ENCODE data around the gene ICAM5. TPM values are rescaled to one million over a fixed set of nuclear protein-coding genes. Genes with fewer than 3 reads are reported as not detected.
"Not testable (repeated sequence)": the region's sequence is repeated elsewhere in the genome, so short reads cannot be mapped to it uniquely, and the experiment has no call there.

Gene ICAM5
- total RNA-seq, 1 donor from 2014 or later = 0.30 TPM

DNA sequence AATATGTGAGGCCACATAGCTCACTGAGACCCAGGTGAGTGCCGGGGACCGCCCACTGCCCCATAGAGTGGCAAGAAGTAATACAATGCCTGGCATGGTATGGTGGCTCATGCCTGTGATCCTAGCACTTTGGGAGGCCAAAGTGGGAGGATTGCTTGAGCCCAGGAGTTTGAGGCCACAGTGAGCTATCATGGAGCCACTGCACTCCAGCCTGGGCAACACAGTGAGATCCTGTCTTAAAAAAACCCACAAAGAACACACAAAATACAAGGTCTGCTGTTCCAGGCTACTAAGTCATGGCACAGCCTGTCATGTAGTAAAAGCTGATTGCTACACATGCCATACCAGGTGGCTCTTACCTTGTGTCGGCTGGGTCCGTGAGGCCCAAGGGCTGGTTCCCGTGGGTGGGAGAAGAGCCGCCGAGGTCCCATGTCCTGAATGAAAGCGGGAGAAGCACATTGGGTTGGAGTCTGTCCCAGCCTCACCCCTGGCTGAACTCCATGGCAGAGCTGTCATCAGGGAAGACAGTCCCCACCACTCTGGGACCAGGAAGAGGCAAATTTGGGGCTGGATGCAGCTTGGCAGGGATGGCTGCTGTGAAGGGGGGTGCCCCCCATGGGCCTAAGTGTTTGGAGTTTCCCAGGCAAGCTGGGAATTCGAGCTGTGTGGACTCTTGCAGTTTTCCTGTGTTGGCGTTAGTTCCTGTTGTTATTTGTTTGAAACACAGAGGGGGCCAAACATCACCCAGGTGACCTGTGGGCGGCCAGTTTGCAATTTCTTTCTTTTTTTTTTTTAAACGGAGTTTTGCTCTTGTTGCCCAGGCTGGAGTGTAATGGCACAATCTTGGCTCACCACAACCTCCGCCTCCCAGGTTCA is 29.3 kb downstream of the ICAM5 start:
- no peak for ATAC-seq
- no peak for DNase-seq (ENCODE audit: low spot score)

DNA sequence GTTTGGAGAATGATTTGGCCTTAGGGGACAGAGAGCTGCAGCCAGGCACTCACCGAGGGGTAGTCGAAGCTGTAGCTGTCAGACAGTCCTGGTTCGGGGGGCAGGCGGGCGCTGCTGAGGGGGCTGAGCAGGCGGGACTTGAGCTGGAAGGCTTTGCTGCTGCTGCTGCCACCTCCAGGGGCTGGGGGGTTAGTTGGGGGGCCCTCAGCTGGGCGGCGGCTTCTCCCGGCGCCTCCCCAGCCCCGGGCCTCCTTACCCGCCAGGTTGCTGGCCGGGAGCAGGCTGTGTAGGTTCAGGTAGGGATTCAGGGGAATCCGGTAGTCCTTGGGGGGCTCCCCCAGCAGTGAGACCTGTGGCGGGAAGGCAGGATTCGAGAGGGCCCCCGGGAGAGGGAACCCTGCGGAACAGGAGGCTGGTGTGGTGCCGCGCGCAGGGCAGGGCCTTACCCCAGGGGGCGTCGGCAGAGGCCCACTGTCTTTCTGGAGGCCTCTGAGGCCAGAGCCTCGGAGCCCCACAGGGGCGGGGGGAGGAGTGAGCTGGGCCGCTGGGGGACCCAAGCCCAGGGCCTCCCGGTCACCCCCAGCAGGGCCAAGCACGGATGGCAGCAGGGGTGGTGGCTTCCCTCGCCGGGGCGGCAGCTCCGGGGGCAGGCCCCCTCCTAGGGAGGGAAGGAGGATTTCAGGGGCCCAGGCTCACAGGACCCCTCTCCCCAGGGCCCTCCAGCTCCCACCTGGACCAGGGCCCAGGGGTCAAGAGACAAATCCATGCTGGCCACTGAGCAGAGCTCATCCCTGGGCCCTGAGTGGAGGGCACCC is 31.1 kb downstream of the ICAM5 start:
- no peak for DNase-seq (ENCODE audit: low spot score)
- ATAC-seq = no peak

DNA sequence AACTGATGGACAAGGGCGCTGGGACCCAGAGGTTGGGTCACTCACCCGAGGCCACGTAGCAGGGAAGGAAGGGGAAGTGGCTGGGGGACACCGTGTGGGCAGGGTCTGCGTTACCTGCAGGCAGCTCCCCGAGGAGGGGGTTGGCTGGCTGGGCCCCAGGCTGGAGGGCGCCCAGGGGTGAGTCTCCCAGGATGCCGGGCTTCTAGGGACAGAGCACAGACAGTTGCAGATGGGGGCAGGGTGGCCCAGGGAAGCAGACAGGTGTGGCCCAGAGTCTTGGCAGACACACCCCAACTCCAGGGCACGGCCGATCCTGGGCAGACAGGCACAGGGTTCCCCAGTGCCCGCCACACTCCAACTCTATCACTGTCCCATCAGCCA is 31.7 kb downstream of the ICAM5 start:
- ATAC-seq (no peak), DNase-seq (ENCODE audit: low spot score) (no peak)

DNA sequence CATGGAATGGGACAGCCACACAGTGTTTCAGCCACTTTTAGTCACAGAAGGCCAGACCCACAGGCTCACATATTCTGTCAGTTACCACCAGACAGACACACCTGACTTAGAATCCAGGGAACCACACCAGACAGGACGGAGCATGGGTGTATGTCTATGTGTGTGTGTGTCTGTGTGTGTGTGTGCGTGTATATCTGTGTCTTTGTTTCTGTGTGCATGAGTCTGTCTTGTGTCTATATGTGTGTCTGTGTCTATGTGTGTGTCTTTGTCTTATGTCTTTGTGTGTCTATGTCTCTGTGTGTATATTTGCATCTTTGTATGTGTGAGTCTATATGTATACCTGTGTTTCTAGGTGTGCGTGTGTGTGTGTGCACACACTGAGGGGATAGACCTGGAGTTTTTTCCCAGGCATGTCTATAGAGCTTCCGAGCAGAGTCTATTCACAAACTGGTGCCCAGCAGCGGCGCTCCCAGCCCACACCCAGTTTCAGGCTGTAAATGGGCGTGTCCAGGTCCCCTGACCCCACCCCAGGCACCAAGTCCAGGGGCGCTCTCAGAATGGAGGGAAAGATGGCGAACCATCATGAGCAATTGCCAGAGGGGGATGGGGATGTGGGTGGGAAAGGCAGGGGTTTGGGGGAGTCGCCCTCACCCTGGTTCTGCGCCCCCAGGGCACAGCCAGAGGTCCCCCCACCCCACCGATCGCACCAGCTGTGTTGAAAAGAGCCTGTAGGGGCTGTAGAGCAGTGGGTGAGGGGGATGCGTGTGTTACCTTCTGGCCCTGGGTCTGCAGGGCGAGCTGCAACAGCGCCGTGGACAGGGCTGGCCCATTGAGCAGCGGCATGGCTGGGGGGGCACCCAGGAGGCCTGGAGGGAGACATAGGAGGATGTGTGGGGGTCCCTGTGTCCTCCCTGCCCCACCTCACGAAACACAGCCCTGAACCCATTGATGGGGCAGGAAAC is 32.4 kb downstream of the ICAM5 start:
- DNase-seq (ENCODE audit: low spot score) (no peak), ATAC-seq (no peak)

DNA sequence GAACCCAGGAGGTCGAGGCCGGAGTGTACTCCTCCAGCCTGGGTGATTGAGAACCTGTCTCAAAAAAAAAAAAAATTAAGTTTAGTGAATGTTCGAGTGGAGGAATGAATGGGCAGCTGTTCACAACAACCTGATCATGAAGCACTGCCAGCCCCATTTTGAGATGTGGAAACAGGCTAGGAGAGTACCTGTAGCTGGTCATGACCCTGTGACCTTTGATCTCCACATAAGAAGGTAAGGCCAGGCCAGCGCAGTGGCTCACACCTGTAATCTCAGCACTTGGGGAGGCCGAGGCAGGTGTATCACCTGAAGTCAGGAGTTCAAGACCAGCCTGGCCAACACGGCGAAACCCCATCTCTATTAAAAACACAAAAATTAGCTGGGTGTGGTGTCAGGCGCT is 36.0 kb downstream of the ICAM5 start:
- DNase-seq (ENCODE audit: low spot score) = no peak
- peak; percentile 68 for ATAC-seq

DNA sequence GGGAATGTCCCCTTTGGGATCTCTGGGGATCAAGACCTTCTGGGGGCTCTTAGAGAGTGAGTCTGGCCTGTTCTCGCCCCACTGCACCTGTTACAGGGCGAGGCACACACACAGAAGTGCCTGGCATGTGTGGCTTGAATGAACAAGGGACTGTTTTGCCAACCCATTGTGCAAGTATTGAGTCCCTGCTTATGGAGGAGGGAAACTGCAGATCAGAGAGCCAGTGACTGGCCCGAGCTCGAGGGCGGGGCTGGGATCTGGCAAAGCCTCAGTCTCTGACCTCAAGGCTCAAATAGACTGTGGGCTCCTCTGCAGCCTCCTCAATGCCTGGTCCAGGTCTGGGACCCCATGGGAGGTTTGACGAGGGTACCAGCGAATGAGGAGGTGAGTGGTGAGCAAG is 38.0 kb downstream of the ICAM5 start:
- peak; percentile 83 for ATAC-seq
- peak; percentile 70 for DNase-seq (ENCODE audit: low spot score)

DNA sequence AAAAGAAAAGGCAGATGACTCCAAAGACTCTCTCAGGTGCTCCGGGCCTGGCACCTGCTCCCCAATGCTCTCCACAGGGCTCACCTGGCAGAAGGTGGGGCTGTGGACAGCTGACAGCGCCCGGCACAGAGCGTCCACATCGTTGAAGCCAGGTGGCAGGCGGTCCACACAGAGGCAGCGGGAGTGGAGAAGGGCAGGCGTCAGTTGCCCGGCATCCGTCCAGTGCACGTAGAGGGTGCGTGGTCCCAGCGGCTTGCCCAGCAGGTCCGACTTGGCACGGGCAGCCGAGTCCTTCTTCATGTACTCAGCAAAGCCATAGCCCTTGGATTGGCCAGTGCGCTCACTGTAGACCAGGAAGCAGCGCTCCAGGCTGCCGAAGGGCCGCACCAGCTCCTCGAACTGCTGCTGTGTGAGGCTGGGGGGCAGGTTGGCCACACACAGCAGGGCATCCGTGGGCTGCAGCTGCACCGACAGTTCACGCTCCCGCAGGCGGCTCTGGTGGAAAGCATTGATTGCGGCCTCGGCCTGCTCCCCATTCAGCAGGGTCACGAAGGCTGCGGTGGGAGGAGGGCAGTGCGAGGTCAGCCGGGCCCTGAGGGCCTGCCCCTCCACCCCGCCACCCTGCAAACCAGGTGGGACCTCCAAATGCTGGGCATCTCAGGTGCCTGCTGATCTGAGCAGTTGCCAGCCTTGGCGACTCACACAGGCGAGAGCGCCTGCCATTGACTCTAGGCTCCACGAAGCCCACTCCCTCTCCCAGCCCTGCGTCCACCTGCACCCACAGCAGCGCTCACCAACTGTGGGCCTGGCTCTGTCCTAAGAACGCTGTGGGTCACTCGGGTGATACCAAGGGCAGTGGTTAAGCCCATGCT is 39.0 kb downstream of the ICAM5 start:
- DNase-seq (ENCODE audit: low spot score) (no peak), ATAC-seq (no peak)

DNA sequence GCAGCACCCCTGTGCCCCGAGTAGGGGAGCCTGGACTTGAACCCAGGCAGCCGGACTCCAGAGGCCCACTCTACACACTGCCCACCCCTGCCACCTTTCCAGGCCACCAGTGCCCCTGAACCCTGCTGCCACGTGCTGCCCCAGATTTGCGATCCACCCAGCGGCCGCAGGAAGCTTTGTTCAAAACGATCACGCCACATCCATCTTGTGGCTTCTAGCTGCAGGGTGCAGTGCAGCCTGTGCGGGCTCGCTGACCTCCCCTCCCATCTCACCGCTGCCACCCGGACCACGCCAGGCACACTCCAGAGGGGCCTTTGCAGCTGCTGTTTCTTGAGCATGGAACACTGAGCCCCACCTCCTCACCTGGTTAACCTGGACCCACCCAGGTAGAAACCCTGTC is 39.8 kb downstream of the ICAM5 start:
- DNase-seq (ENCODE audit: low spot score) = no peak
- no peak for ATAC-seq

DNA sequence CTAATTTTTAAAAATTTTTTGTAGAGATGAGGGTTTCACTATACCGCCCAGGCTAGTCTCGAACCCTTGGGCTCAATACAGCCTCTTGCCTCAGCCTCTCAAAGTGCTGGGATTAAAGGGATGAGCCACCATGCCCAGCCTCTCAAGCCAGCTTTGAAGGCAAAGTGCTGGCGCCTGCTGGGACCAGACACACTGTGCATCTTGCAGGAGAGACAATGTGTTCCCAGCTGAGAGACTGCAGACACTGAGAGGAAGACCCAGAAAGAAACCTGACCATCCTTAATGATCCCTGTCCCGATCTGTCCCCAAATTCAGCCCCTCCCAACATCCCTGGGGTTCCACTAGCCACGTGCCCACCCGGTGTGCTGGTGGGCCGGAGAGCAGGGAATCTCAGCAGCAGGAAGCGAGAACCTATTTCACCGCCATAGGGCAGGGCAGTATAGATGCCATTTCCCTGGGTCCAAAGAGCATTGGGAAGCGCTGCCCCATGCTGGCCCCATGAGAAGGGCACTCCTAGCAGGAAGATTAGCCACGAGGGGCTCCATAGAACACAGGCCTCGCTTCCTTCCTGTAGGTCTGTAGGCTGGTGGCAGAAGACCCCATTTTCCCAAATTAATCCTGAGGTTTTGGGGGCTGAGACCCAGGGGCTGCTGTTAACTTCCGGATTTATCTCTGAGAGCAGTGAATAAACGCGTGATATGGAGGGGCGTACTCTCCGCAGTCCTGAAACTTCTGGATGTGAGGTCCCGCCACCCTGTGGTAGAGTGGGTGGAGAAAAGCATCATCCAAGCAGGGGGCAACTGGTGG is 42.6 kb downstream of the ICAM5 start:
- no peak for DNase-seq (ENCODE audit: low spot score)
- no peak for ATAC-seq

DNA sequence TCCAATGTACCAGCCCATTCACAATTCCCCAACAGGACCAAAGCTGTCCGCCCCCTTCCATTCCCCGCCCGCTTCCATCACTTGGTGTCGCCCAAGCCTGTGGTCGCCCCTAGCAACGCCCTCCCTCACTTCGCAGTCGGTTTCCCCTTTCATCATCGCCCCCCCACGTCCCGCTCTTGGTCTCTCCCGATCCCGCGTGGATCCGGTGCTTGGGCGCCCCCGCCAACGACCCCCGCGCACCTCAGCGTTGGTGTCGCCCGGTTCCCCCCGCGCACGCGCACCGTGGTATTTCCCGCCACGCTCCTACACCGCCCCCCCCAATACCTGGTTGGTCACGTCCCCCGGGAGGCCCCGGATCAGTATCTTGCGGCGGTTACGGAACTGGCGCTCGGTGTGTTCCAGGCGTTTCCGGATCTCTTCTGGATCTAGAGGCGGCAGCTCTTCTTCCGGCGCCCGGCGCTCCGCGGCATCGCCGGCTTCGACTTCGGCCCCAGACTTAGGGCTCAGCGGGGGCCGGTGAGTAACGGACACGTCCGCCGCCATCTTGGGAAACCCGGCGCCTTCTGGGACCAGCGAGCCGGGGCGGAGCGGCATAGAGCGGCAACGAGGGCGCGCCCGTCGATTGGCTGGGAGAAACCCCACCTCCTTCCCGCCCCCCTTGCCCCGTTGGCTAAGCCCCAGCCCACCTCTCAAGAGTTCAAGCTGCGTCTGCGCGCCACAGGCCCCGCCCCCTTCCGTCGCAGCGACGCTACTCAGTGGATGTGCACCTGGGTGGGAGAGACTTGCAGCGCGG is 43.4 kb downstream of the ICAM5 start, which contains the start of gene RAVER1:
Gene RAVER1, minus strand, starts transcription at position 565 of the 793 bp plus-strand sequence. Its CDS starts 22 bp downstream, at position 543.
- DNase-seq (ENCODE audit: low spot score) = peak; percentile 98
- peak; percentile 73 for ATAC-seq

DNA sequence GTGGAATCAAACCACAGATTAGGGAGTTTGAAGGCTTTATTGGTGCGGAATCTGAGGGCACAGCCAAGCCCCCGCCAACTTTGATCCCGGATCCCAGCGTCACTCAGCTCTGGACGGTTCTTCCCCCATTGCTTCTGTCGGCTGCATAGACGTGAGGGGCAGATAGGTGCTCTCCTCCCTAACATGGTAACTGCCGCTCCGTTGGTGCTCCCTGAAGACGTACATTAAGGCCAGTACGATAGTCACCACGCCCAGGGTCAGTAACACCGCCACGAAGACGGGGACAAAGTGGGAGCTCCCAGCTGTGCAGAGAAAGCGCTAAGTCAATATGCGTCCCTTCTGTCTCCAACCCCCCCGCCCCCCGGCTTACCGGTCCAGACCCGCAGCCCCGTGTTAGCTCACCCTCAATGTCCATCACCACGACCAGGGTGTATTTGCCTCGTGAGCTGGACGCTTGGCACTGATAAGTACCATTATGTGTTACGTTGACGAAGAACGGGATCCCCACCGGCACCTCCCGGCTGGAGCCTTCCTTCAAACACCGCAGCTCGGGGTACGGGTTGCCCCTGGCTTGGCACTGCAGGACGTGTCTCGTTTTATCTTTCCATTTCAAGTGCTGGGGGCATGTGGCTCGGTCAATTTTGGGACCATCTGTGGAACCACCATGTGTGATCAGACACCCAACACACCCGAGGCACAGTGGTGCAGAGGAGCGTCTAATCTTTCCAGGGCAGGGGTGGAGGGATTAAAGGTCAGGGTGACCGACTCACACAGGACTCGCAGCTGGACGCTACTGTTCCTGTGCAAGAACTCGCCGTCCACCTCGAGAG is 44.2 kb downstream of the ICAM5 start:
- DNase-seq (ENCODE audit: low spot score) = no peak
- ATAC-seq = peak; percentile 3

DNA sequence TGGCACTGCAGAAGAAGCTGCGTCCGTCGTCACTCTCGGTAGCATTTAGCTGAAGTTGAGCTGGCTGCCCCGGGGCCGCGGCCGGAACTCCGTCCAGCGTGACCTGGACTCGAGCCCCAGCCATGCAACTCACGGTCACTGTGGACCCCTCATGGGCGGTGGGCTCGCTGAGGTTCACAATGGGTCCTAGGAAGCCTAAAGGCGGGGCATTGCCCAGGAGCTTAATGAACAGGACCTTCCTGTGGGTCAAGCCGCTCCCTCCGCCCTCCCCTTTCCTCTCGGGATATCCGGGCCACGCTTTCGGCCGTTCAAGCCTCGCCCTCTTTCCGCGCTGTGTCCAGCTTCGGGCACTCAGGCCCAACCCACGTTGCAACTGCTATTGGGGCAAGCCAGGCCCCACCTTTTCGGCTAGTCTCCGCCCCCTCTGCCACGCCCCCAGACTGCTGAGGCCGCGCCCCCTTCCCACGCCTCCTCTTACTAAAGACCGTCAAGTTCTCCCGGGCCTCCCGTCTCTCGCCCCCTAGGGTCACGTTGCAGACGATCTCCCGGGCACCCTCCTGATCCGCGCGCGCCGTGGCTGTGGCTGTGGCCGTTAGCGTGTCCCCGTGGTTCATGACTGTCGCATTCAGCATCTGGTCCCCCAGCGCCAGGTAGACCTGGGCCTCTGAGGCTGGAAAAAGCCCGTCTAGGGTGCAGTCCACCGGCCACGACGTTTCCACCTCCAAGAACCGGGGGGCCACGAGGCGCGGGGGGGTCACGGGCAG is 45.0 kb downstream of the ICAM5 start:
- DNase-seq (ENCODE audit: low spot score) (peak; percentile 98), ATAC-seq (peak; percentile 80)

DNA sequence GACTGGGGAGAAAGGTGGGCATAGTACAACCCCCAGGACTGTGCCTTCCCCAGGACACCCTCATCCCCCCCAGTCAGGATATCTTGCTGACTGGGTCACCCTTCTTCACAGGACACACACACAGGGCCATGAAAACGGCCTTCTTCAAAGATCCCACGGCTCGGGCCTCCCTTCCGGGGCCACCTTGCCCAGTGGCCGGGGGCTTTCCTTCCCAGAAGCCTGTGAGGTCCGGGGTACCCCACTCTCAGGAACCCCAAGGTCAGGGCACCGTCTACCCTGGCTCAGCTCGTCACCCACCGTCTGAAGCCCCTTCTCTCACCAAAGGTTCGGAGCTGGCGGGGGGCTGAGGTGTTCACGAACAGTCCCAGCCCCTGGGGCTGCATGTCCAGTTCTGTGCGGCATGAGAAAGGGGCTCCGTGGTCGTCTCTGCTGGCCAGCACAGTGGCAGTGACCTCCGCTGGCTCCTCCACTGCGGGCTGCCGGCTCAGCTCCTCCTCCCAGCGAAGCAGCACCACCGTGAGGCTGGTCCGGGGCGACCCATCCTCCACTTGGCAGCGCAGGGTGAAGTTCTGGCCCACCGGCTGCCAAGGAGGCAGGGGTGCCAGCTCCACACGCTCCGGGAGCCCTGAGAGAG is 45.7 kb downstream of the ICAM5 start:
- DNase-seq (ENCODE audit: low spot score) (peak; percentile 71), ATAC-seq (peak; percentile 40)

DNA sequence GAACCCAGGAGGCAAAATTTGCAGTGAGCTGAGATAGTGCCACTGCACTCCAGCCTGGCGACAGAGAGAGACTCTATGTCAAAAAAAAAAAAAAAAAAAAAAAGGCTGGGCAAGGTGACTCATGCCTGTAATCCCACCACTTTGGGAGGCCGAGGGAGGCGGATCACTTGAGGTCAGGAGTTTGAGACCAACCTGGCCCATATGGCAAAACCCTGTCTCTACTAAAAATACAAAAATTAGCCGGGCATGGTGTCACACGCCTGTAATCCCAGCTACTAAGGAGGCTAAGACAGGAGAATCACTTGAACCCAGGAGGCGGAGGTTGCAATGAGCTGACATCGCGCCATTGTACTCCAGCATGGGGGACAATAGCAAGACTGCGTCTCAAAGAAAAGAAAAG is 47.0 kb downstream of the ICAM5 start:
- not testable (repeated sequence) for DNase-seq (ENCODE audit: low spot score); ATAC-seq

DNA sequence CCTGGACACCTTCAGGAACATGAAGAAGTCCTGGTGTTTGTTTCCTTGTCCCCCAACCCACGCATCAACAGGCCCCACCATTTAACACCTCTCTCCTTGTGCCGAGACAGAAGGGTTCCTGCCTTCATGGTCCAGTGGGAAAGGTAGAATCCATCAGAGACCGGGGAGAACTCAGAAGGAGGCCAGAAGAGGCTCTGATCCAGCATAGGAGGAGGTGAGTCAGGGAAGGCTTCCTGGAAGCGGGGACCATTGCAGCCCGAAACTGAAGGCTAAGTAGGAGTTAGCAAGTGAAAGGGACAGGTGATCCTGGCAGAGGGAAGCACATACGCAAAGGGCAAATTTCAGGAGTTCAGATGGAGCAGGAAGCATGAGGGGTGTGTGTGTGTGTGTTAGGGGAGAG is 49.2 kb downstream of the ICAM5 start:
- DNase-seq (ENCODE audit: low spot score) (no peak), ATAC-seq (no peak)

DNA sequence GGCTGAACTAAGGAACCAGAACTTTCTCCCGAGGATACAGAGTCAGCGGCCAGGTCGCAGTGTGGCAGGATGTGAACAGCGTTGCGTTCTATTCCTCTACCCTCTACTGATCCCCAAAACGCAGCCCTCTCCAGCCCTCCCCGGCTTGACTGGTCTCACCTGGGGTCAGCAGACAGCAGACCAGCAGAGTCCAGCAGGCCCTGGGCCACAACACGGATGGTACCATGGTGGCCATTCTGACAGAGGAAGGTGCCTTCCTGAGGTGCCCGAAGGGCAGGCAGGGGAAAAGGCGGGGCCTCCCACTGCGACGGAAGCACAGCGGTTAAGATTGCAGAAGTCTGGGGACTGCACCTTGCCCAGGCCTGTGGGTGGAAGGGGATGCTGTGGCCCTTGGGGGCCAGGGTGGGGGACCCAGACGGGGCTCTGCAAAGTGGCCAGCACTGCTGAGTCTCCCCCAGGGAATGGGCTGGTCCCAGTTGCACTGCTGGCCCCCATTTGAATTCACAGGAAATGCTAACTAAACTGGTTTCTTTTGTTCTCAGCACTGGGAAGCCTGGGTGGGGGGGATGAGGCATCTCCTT is 49.7 kb downstream of the ICAM5 start, which contains the start of gene ICAM3:
Gene ICAM3, minus strand, starts transcription at position 245 of the 581 bp plus-strand sequence. Its CDS starts 10 bp downstream, at position 235.
- DNase-seq (ENCODE audit: low spot score) (no peak), ATAC-seq (no peak)
